Measurements from ENCODE around the gene TFDP1. TPM values are rescaled to one million over a fixed set of nuclear protein-coding genes. Genes with fewer than 3 reads are reported as not detected.

Gene TFDP1
- total RNA-seq, 1 experiment from 2014 or later = 423 TPM

GRCh38 chr13:113656003-113656588 is 71.5 kb downstream of the TFDP1 start:
- no peaks in the 10 kb centered on the region for H3K36me3 ChIP-seq
- H3K27me3 ChIP-seq (replicated peaks) = peaks cover 5% of the 10 kb centered on the region; the same call in 1 of the 2 replicates
- peak in 1 of 2 experiments; percentile 66 for DNase-seq (ENCODE audit: low read depth in 1 of 2, low spot score in 2 of 2)
- no peak overlapping the region for H3K27ac ChIP-seq
- H3K4me1 ChIP-seq (replicated peaks) = no peaks in the 10 kb centered on the region
- H3K9me3 ChIP-seq (replicated peaks) = 0 out of 2 replicates have a peak, but pooled peaks cover 4% of the 10 kb centered on the region
- H3K4me3 ChIP-seq = no peak overlapping the region

- Histone ChIP-seq H3K9me3 (replicated peaks) (peaks cover 6% of the 10 kb centered on the region; the same call in 1 of the 2 replicates), H3K27ac (no peak overlapping the region), H3K4me1 (replicated peaks) (no peaks in the 10 kb centered on the region), H3K36me3 (no peaks in the 10 kb centered on the region), H3K4me3 (no peak overlapping the region), H3K27me3 (replicated peaks) (peaks cover 5% of the 10 kb centered on the region; the same call in 1 of the 2 replicates)
- peak in 1 of 2 experiments; percentile 63 for DNase-seq (ENCODE audit: low read depth in 1 of 2, low spot score in 2 of 2)
These were observed 72.5 kb downstream of the TFDP1 start for GRCh38 chr13:113656831-113657671.

- H3K4me3 ChIP-seq = no peak within 1 kb of the TSS
- peak in 1 of 2 experiments; percentile 60 for DNase-seq (ENCODE audit: low read depth in 1 of 2, low spot score in 2 of 2)
- H3K27ac ChIP-seq = no peak within 1 kb of the TSS
- no peaks in the 10 kb centered on the region for H3K36me3 ChIP-seq
- no peaks in the 10 kb centered on the region for H3K4me1 ChIP-seq (replicated peaks)
- H3K27me3 ChIP-seq (replicated peaks) = peaks cover 5% of the 10 kb centered on the region; the same call in 1 of the 2 replicates
- peaks cover 9% of the 10 kb centered on the region; the same call in 1 of the 2 replicates for H3K9me3 ChIP-seq (replicated peaks)
These were observed 73.5 kb downstream of the TFDP1 start, which contains the start of gene ATP4B for GRCh38 chr13:113657851-113658741. ATP4B (minus strand) TSS chr13:113658198; CDS start chr13:113658144, 54 bp downstream.

DNA sequence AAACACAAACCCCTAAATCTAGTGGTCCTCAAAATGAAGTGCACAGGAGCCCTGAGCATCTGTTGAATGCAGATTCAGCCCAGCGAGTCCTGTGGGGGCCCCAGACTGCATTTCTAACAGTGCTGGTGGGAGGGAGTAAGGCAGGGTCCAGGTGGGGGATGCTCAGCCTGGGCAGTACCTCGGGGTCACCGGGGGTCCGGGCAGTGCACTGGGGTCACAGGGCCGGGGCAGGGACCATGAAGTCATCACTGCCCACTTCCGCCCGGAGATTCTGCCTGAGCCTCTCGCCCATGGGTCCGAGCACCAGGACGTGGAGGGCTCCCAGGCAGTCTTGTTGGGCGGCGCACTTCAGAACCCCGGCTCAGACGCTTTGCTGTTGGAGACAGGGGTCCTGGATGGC is 74.3 kb downstream of the TFDP1 start:
- Histone ChIP-seq H3K9me3 (replicated peaks) (peaks cover 9% of the 10 kb centered on the region; the same call in 1 of the 2 replicates), H3K4me3 (no peak overlapping the region), H3K36me3 (no peaks in the 10 kb centered on the region), H3K27ac (no peak overlapping the region), H3K4me1 (replicated peaks) (no peaks in the 10 kb centered on the region), H3K27me3 (replicated peaks) (peaks cover 5% of the 10 kb centered on the region; the same call in 1 of the 2 replicates)
- DNase-seq (ENCODE audit: low read depth in 1 of 2, low spot score in 2 of 2) = no peak

GRCh38 chr13:113659337-113659736 is 74.8 kb downstream of the TFDP1 start:
- H3K4me1 ChIP-seq (replicated peaks) = no peaks in the 10 kb centered on the region
- H3K9me3 ChIP-seq (replicated peaks) = peaks cover 9% of the 10 kb centered on the region; the same call in 1 of the 2 replicates
- no peak overlapping the region for H3K27ac ChIP-seq
- H3K36me3 ChIP-seq = no peaks in the 10 kb centered on the region
- DNase-seq (ENCODE audit: low read depth in 1 of 2, low spot score in 2 of 2) = no peak
- peaks cover 5% of the 10 kb centered on the region; the same call in 1 of the 2 replicates for H3K27me3 ChIP-seq (replicated peaks)
- no peak overlapping the region for H3K4me3 ChIP-seq

DNA sequence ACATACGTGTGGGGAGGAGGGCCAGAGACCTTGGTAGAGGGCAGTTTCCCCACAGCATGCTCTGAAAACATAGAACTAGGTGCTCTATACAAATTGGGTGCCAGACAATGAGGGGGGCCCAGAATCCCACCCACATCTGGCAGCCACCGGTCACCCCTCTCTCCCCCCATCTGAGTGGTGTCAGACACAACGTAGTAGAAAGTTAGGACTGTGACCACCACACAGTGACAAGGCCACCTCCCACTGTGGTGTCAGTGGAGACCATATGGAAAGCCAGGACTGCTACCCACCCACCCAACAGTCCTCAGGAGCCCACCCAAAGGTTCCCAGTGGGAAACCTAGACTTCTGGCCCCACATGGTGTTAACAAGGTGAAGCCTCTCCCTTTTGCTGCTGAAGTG is 75.5 kb downstream of the TFDP1 start:
- DNase-seq (ENCODE audit: low read depth in 1 of 2, low spot score in 2 of 2) = peak in 1 of 2 experiments; percentile 51
- no peaks in the 10 kb centered on the region for H3K4me1 ChIP-seq (replicated peaks)
- H3K27me3 ChIP-seq (replicated peaks) = peaks cover 5% of the 10 kb centered on the region; the same call in 1 of the 2 replicates
- no peaks in the 10 kb centered on the region for H3K36me3 ChIP-seq
- no peak overlapping the region for H3K27ac ChIP-seq
- no peak overlapping the region for H3K4me3 ChIP-seq
- H3K9me3 ChIP-seq (replicated peaks) = peaks cover 9% of the 10 kb centered on the region; the same call in 1 of the 2 replicates

DNA sequence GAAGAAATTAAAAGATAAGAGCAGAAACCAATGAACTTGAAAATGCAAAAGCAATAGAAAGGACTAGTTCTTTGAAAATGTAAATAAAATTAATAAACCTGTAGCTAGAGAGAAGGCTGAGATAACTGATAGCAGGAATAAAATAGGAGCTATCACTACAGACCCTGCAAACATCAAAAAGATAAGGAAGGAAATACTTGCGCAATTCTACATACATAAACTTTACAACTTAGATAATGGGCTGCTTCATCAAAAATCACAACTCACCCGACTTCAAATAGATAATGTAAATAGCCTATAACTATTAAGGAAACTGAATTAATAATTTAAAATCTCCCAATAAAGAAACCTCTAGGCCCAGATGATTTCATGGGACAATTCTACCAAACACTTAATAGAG is 77.0 kb downstream of the TFDP1 start:
- no peak for DNase-seq (ENCODE audit: low read depth in 1 of 2, low spot score in 2 of 2)
- H3K4me1 ChIP-seq (replicated peaks) = no peaks in the 10 kb centered on the region
- H3K9me3 ChIP-seq (replicated peaks) = peaks cover 13% of the 10 kb centered on the region
- H3K36me3 ChIP-seq = no peaks in the 10 kb centered on the region; the same call in 1 of the 2 replicates
- H3K4me3 ChIP-seq = no peak overlapping the region
- H3K27me3 ChIP-seq (replicated peaks) = peaks cover 5% of the 10 kb centered on the region; the same call in 1 of the 2 replicates
- no peak overlapping the region for H3K27ac ChIP-seq

GRCh38 chr13:113663934-113664333 is 79.4 kb downstream of the TFDP1 start:
- Histone ChIP-seq H3K27ac (no peak overlapping the region), H3K4me1 (replicated peaks) (no peaks in the 10 kb centered on the region), H3K27me3 (replicated peaks) (peaks cover 5% of the 10 kb centered on the region; the same call in 1 of the 2 replicates), H3K4me3 (no peak overlapping the region), H3K9me3 (replicated peaks) (peaks cover 13% of the 10 kb centered on the region), H3K36me3 (no peaks in the 10 kb centered on the region; the same call in 1 of the 2 replicates)
- peak in 1 of 2 experiments; percentile 56 for DNase-seq (ENCODE audit: low read depth in 1 of 2, low spot score in 2 of 2)

DNA sequence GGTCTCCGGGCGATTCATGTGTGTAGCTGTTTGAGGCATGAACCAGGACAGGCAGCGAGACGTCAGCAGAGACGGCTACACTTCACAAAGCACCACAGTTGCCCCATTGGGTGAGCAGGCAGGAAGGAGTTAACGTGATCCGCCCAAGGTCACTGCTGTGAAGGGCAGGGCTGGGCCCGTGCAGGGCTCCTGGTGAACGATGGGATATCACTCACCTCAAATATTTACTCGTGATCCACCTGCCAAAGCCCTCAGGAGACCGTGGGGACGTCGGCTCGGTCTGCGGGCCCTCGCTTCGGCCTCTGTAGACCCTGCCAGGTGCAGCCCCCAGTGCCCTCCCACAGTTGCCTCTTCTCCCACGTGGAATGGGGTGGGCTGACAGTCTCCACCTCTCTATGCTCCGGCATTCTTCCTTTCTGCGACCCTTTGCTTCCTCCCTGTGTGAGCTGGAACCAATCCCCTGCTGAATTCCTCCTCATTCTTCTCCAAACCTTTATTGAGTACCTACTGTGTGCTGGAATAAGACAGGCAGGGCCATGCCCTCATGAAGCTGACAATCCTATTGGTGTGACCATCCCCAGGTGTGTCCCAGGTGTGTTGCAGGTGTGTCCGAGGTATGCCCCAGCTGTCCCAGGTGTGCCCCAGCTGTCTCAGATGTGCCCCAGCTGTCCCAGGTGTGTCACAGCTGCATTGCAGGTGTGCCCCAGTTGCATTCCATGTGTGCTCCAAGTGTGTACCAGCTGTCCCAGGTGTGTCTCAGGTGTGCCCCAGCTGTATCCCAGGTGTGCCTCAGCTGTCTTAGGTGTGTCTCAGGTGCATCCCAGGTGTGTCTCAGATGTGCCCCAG is 80.4 kb downstream of the TFDP1 start:
- no peaks in the 10 kb centered on the region; the same call in 1 of the 2 replicates for H3K36me3 ChIP-seq
- no peak overlapping the region for H3K4me3 ChIP-seq
- H3K27me3 ChIP-seq (replicated peaks) = peaks cover 5% of the 10 kb centered on the region; the same call in 1 of the 2 replicates
- H3K4me1 ChIP-seq (replicated peaks) = peaks cover 6% of the 10 kb centered on the region
- peak in 1 of 2 experiments; percentile 56 for DNase-seq (ENCODE audit: low read depth in 1 of 2, low spot score in 2 of 2)
- peaks cover 13% of the 10 kb centered on the region for H3K9me3 ChIP-seq (replicated peaks)
- H3K27ac ChIP-seq = no peak overlapping the region

DNA sequence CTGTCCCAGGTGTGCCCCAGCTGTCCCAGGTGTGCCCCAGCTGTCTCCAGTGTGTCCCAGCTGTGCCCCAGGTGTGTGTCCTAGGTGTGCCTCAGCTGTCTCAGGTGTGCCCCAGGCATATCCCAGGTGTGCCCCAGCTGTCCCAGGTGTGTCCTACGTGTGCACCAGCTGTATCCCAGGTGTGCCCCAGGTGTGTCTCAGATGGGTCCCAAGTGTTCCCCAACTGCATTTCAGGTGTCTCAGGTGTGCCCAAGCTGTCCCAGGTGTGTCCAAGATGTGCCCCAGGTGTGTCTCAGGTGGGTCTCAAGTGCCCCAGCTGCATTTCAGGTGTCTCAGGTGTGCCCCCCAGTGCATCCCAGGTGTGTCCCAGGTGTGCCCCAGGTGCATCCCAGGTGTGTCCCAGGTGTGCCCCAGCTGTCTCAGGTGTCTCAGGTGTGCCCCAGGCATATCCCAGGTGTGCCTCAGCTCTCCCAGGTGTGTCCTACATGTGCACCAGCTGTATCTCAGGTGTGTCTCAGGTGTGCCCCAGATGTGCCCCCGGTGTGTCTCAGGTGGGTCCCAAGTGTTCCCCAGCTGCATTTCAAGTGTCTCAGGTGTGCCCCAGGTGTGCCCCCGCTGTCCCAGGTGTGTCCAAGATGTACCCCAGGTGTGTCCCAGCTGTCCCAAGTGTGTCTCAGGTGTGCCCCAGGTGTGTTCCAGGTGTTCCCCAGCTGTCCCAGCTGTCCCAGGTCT is 81.2 kb downstream of the TFDP1 start:
- peaks cover 13% of the 10 kb centered on the region for H3K9me3 ChIP-seq (replicated peaks)
- peak in 1 of 2 experiments; percentile 58 for DNase-seq (ENCODE audit: low read depth in 1 of 2, low spot score in 2 of 2)
- H3K4me3 ChIP-seq = no peak overlapping the region
- H3K36me3 ChIP-seq = no peaks in the 10 kb centered on the region; the same call in 1 of the 2 replicates
- H3K27me3 ChIP-seq (replicated peaks) = peaks cover under 1% of the 10 kb centered on the region; the same call in 1 of the 2 replicates
- H3K27ac ChIP-seq = no peak overlapping the region
- H3K4me1 ChIP-seq (replicated peaks) = peaks cover 7% of the 10 kb centered on the region

- no peaks in the 10 kb centered on the region; the same call in 1 of the 2 replicates for H3K27me3 ChIP-seq (replicated peaks)
- DNase-seq (ENCODE audit: low read depth in 1 of 2, low spot score in 2 of 2) = no peak
- peaks cover 13% of the 10 kb centered on the region for H3K9me3 ChIP-seq (replicated peaks)
- H3K36me3 ChIP-seq = no peaks in the 10 kb centered on the region; the same call in 1 of the 2 replicates
- H3K4me1 ChIP-seq (replicated peaks) = peaks cover 7% of the 10 kb centered on the region
- H3K27ac ChIP-seq = no peak overlapping the region
- H3K4me3 ChIP-seq = no peak overlapping the region
These were observed 81.7 kb downstream of the TFDP1 start for GRCh38 chr13:113666329-113666670.
